Fibroblast of villous mesenchyme (primary cell): ENCODE measurements around the gene KRTAP12-4. TPM values are rescaled to one million over a fixed set of nuclear protein-coding genes. Genes with fewer than 3 reads are reported as not detected.

Experiments
- DNase-seq: peaks from one replicate; pipeline ENCODE4 v3.0.0-alpha.2; 2010; ENCODE audit warnings: low read depth
- H3K4me3 ChIP-seq: 2 replicates; pipeline ENCODE4 v1.5.1; 2011; ENCODE audit warnings: low read depth, mild to moderate bottlenecking, low read length
- CTCF ChIP-seq: IDR thresholded peaks from 2 replicates; pipeline ENCODE4 v1.5.1; 2012; ENCODE audit warnings: low read depth, mild to moderate bottlenecking, low read length; ENCODE audit not compliant: insufficient read depth
- total RNA-seq: library from RNA; depleted of rRNA; stranded (reverse); fragments of >200 nt; gene quantifications from 2 replicates; pipeline ENCODE4 v1.2.3, GENCODE V29; 2012

Gene KRTAP12-4
- not detected in 2 replicates for total RNA-seq

- TF ChIP-seq CTCF = no peak
- no peak for DNase-seq
- no peak within 1 kb of the TSS for H3K4me3 ChIP-seq
These were observed at the start of gene KRTAP12-4 for GRCh38 chr21:44654576-44655175. TSS of gene KRTAP12-4 (minus strand) at chr21:44654659. CDS start at chr21:44654614, 45 bp downstream.

DNA sequence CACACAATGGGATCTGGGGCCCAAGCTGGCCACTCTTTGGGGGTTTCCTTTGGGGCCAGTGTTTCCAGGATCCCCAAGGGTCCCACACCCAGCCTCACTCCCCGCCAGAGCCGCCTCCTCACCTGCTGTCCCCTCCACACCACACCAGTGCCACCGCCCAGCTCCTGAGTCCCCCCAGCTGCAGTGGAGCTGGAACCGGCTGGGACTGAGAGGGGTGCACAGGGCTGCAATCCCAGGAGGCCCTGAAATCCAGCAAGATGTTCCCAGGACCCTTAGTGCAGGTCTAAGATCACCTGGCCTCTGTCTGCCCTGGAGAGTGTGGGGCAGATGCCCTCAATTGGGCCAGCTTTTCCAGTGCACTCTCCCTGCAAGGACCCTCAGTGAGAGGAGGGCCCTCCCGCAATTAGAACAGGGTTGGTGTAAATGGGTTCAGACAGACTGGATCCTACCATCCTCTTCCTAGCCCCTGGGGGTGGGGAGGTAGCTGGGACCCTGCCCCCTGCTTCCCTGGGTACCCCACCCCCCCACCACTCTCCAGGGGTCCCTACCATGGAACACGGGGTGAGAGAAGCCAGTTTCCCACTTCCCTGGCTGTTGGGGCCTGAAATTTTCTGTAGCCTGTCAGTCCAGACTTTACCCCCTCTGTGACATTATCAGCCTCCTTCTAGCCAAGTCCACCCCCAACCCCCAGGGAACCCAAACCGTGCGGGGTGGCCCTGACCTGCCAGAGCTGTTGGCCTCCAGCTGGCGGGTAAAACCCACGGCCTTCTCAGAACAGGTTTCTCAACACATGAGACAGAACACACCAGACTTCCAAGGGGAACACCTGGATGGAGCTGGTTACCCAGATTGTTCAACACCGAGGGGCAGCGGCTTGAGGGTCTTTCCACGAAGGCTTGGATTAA, 49.5 kb upstream of the KRTAP12-4 start:
- no peak for TF ChIP-seq CTCF
- no peak for DNase-seq
- H3K4me3 ChIP-seq = no peak overlapping the region

DNA sequence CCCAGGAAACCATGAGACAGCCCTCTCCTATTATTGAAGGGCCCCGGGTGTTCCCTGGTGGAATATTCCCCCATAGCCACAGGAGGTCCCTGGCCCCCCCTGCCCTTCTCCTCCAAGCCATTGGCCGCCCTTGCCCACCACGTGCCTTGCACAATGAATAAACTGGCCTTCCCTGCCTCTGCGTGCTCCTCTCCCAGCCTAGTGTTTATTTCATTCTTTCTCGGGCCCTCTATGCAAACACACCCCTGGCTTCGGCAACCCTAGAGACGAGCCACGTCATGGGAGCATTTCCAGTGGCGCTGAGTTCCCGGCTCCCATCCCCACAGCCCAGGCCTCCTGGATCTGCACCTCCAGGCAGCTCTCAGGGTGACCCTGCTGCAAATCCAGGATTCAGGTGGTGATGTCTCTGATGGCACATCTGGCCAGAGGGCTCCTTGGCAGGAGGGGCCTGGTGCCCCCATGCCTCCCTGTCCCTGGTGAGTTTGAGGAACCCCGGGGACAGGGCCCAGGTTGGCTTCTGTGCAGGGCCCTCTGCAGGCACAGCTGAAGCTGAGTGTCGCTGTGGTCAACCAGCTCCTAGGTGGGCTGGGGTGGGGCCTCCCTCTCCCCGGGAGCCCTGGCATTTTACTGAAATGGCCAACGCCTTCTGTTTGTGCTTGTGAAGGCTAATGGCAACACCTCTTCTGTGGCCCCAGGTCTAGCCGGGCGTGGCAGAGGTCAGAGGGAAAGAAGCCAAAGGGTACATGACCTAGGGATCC, 48.7 kb upstream of the KRTAP12-4 start:
- TF ChIP-seq CTCF = no peak
- no peak overlapping the region for H3K4me3 ChIP-seq
- no peak for DNase-seq

DNA sequence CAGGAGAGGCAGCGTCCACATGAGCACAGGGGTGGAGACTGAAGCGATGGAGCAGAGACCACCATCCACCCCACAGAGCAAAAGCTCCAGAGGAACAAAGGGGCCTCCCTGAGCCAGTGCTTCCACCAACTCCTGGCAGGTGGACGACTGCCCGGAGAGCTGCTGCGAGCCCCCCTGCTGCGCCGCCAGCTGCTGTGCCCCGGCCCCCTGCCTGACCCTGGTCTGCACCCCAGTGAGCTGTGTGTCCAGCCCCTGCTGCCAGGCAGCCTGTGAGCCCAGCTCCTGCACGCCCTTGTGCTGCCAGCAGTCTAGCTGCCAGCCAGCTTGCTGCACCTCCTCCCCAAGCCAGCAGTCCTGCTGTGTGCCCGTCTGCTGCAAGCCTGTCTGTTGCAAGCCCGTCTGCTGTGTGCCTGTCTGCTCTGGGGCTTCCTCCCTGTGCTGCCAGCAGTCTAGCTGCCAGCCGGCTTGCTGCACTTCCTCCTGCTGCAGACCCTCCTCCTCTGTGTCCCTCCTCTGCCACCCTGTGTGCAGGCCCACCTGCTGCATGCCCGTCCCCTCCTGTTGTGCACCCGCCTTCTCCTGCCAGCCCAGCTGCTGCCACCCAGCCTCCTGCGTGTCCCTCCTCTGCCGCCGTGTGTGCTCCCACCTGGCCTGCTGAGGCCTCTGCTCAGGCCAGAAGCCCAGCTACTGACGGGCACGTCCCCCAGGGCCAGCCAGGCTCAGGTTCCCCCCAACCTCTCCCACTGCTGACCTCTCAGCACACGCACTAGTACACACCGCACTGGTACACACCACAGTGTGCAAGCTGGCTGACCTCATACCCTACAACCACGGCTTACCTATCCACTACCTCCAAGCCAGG, 47.9 kb upstream of the KRTAP12-4 start:
- no peak for DNase-seq
- H3K4me3 ChIP-seq = no peak overlapping the region
- TF ChIP-seq CTCF = no peak

DNA sequence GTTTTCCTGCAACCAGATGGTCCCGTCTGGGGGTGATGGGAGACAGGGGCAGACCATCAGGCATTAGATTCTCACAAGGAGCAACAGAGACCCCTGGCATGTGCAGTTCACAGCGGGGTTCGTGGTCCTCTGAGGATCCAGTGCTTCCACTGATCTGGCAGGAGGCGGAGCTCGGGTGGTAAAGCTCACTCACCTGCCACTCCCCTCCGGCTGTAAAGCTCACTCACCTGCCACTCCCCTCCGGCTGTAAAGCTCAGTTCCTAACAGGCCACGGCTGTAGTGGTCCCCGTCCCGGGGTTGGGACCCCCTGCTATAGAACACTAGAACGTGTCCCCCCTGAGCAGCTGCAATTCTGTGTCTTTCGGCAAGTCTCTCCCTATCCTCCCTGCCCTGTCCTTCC, 47.1 kb upstream of the KRTAP12-4 start:
- DNase-seq = no peak
- TF ChIP-seq CTCF = no peak
- no peak overlapping the region for H3K4me3 ChIP-seq

- TF ChIP-seq CTCF = no peak
- H3K4me3 ChIP-seq = no peak overlapping the region
- no peak for DNase-seq
These were observed 46.6 kb upstream of the KRTAP12-4 start for GRCh38 chr21:44701023-44701400.
